Endothelial cell of umbilical vein (primary cell): ENCODE measurements around the gene NENF. TPM values are rescaled to one million over a fixed set of nuclear protein-coding genes. Genes with fewer than 3 reads are reported as not detected.

Experiments used
- BruUV-seq: library from RNA; stranded (reverse); fragments of 400-500 nt; replicated peaks from 2 replicates; lab custom pipeline; 2021; lab: Mats Ljungman, UMichigan
- CTCF ChIA-PET: fragments of 300-600, 350-600 bp; sonication (Branson Sonifier 250); formaldehyde crosslinking; loops from one replicate; lab custom pipeline; 2021; ENCODE audit warnings: antibody characterized with exemption, inconsistent platforms; lab: Charles Lee
- POLR2A ChIA-PET: fragments of 300-600, 350-600 bp; sonication (Branson Sonifier 250); formaldehyde crosslinking; loops from one replicate; lab custom pipeline; 2021; ENCODE audit warnings: antibody characterized with exemption, inconsistent platforms; lab: Charles Lee
- DNase-seq: peaks from one replicate; pipeline ENCODE4 v3.0.0-alpha.2; 2011; ENCODE audit warnings: low read depth, low spot score
- FAIRE-seq: peaks from 2 replicates; lab custom pipeline; 2011; peaks lifted over from hg19 to GRCh38; lab: Jason Lieb, UNC
- H2AFZ ChIP-seq: 2 replicates; pipeline ENCODE4 v1.6.0; 2012; ENCODE audit warnings: low read depth, low read length, control low read depth, inconsistent platforms
- H3K27ac ChIP-seq: 2 replicates; pipeline ENCODE4 v1.5.1; 2011; ENCODE audit warnings: low read depth, mild to moderate bottlenecking, control low read depth, low read length, moderate library complexity; ENCODE audit not compliant: insufficient read depth
- H3K27me3 ChIP-seq, 2 experiments: 2 replicates each; pipeline versions ENCODE4 v1.6.0 to v1.6.1; 2011; ENCODE audit warnings: low read length in 2 of 2, mixed read lengths in 1 of 2; ENCODE audit not compliant: control insufficient read depth in 2 of 2, insufficient read depth in 2 of 2
- H3K36me3 ChIP-seq, 2 experiments: 2 replicates in 1 of 2; 3 replicates in 1 of 2; pipeline ENCODE4 v1.5.1; 2011; ENCODE audit warnings: low read length in 2 of 2, mild to moderate bottlenecking in 1 of 2, moderate library complexity in 1 of 2; ENCODE audit not compliant: control insufficient read depth in 2 of 2, insufficient read depth in 2 of 2; ENCODE audit errors: extremely low read depth in 1 of 2
- H3K4me1 ChIP-seq: 3 replicates; pipeline ENCODE4 v1.5.1; 2011; ENCODE audit warnings: mild to moderate bottlenecking, low read length; ENCODE audit not compliant: control insufficient read depth, insufficient read depth; ENCODE audit errors: extremely low read depth
- H3K4me2 ChIP-seq: 2 replicates; pipeline ENCODE4 v1.6.1; 2011; ENCODE audit warnings: low read length, control low read depth, mixed read lengths; ENCODE audit not compliant: insufficient read depth
- H3K4me3 ChIP-seq, 3 experiments: fragments of 200-600 bp in 1 of 3; sonication (generic), shearing (Covaris generic) in 1 of 3; replicated peaks in 1 of 3; 2 replicates each; pipeline ENCODE4 v1.5.1; 2011 to 2016; ENCODE audit warnings: control low read depth in 3 of 3, low read length in 3 of 3, mild to moderate bottlenecking in 2 of 3, inconsistent platforms in 1 of 3, low read depth in 1 of 3, moderate library complexity in 1 of 3; ENCODE audit not compliant: insufficient read depth in 1 of 3
- H3K79me2 ChIP-seq: 2 replicates; pipeline ENCODE4 v1.6.0; 2012; ENCODE audit warnings: low read length, inconsistent platforms; ENCODE audit not compliant: control insufficient read depth, insufficient read depth
- H3K9ac ChIP-seq: replicated peaks from 2 replicates; pipeline ENCODE3; 2011; ENCODE audit warnings: low read length, control low read depth; ENCODE audit not compliant: insufficient read depth; ENCODE audit errors: extremely low read depth
- H3K9me1 ChIP-seq: replicated peaks from 3 replicates; pipeline ENCODE4 v1.6.0; 2011; ENCODE audit warnings: mild to moderate bottlenecking, low read length; ENCODE audit not compliant: control insufficient read depth, insufficient read depth; ENCODE audit errors: extremely low read depth
- H3K9me3 ChIP-seq: replicated peaks from 2 replicates; pipeline ENCODE4 v1.5.1; 2012; ENCODE audit warnings: low read length, inconsistent platforms; ENCODE audit not compliant: control insufficient read depth, insufficient read depth
- H4K20me1 ChIP-seq: replicated peaks from 2 replicates; pipeline ENCODE3; 2011; ENCODE audit warnings: mild to moderate bottlenecking, low read length; ENCODE audit not compliant: control insufficient read depth, insufficient read depth; ENCODE audit errors: extremely low read depth
- EZH2 ChIP-seq: IDR thresholded peaks from 2 replicates; pipeline ENCODE4 v1.6.1; 2012; ENCODE audit warnings: borderline replicate concordance, low read depth, mild to moderate bottlenecking, moderate library complexity, low read length, inconsistent platforms; ENCODE audit not compliant: severe bottlenecking
- FOS ChIP-seq: IDR thresholded peaks from 2 replicates; pipeline ENCODE4 v1.6.1; 2011; ENCODE audit warnings: mild to moderate bottlenecking, low read length, moderate library complexity, borderline replicate concordance; ENCODE audit not compliant: insufficient read depth
- GATA2 ChIP-seq: IDR thresholded peaks from 2 replicates; pipeline ENCODE4 v1.7.0; 2011; ENCODE audit warnings: low read depth, mild to moderate bottlenecking, moderate library complexity, mixed read lengths, low read length; ENCODE audit not compliant: insufficient read length, insufficient read depth
- JUN ChIP-seq: IDR thresholded peaks from 2 replicates; pipeline ENCODE4 v1.6.1; 2011; ENCODE audit warnings: borderline replicate concordance, low read depth; ENCODE audit not compliant: insufficient read length, insufficient read depth
- MYC ChIP-seq: IDR thresholded peaks from one replicate; pipeline ENCODE4 v1.6.1; 2011; ENCODE audit warnings: mild to moderate bottlenecking, low read depth, low read length
- POLR2A ChIP-seq: IDR thresholded peaks from 2 replicates; pipeline ENCODE4 v1.6.1; 2012; ENCODE audit warnings: low read depth, mild to moderate bottlenecking, control low read depth, low read length
- POLR2AphosphoS5 ChIP-seq: IDR thresholded peaks from 2 replicates; pipeline ENCODE4 v1.6.1; 2012; ENCODE audit warnings: low read depth, mild to moderate bottlenecking, control low read depth, low read length, moderate library complexity; ENCODE audit not compliant: insufficient read depth
- dilution Hi-C: fragments of 300-500 bp; cut with MboI; formaldehyde crosslinking; loops from one replicate; pipeline ENCODE4 v1.15.0; 2019; ENCODE audit warnings: low sequenced_read_pairs; ENCODE audit not compliant: extremely low pct_ligation_motif_present
- intact Hi-C: fragments of 100-400 bp; cut with micrococcal nuclease; formaldehyde crosslinking; loops from one replicate; pipeline ENCODE4 v1.10.0; 2022
- polyA plus RNA-seq, 4 experiments: library from polyadenylated mRNA; depleted of rRNA in 3 of 4; stranded (reverse) in 3 of 4; unstranded in 1 of 4; fragments of >200 nt; gene quantifications; 2 replicates each; pipeline versions ENCODE4 v1.2.1 to v1.2.3, GENCODE V29; 2011 to 2012; ENCODE audit warnings: missing spikeins in 1 of 4
- total RNA-seq: library from RNA; stranded (reverse); gene quantifications from 2 replicates; pipeline ENCODE4 v1.2.3, GENCODE V29; 2021
- TF ChIP-seq, protein P1 (sequence below), 2 donors: IDR thresholded peaks; 1 replicate in 1 of 2; 2 replicates in 1 of 2; pipeline ENCODE4 v1.5.1; 2011; ENCODE audit warnings: low read length in 2 of 2, mild to moderate bottlenecking in 2 of 2, moderate library complexity in 2 of 2, control low read depth in 1 of 2, inconsistent platforms in 1 of 2, low read depth in 1 of 2; ENCODE audit not compliant: insufficient read depth in 1 of 2; ENCODE audit errors: extremely low read depth in 1 of 2

NENF gene
- total and polyA plus RNA-seq, 2 donors (not counting 3 experiments of a cell fraction or from before 2014, with no cell fraction given) = 19.8 to 23.0 TPM

DNA sequence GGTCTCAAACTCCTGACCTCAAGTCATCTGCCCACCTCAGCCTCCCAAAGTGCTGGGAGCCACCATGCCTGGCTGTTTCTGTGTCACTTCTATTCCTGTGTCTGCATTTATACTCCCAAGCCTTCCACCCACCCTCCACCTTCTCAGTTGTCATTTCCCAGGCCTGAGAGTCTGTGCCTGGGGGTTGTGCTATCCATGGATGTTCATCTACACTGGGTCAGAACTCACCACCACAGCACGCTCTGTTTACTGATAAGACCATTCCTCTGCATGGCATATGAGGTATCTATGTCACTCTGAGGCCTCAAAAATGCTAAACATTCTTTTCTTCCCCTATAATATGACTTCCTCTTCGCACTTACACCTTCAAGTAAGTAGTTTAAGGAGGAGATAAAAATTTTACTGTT, 6.1 kb downstream of the NENF start:
- H3K4me3 ChIP-seq = no peak overlapping the region
- FAIRE-seq (no peak), DNase-seq (no peak)
- no peak overlapping the region for H3K27ac ChIP-seq
- TF ChIP-seq POLR2A (no peak), JUN (no peak), EZH2 (no peak), FOS (no peak), GATA2 (no peak), POLR2AphosphoS5 (no peak), MYC (no peak)
- TF ChIP-seq, protein P1, sequence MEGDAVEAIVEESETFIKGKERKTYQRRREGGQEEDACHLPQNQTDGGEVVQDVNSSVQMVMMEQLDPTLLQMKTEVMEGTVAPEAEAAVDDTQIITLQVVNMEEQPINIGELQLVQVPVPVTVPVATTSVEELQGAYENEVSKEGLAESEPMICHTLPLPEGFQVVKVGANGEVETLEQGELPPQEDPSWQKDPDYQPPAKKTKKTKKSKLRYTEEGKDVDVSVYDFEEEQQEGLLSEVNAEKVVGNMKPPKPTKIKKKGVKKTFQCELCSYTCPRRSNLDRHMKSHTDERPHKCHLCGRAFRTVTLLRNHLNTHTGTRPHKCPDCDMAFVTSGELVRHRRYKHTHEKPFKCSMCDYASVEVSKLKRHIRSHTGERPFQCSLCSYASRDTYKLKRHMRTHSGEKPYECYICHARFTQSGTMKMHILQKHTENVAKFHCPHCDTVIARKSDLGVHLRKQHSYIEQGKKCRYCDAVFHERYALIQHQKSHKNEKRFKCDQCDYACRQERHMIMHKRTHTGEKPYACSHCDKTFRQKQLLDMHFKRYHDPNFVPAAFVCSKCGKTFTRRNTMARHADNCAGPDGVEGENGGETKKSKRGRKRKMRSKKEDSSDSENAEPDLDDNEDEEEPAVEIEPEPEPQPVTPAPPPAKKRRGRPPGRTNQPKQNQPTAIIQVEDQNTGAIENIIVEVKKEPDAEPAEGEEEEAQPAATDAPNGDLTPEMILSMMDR (IDR thresholded peaks at IDR 0.05; ENCODE audit: extremely low read depth in 1 of 2, insufficient read depth in 1 of 2, low read depth in 1 of 2, low read length in 2 of 2) = no peak
- H3K36me3 ChIP-seq = no peaks in the 10 kb centered on the region
- no peaks in the 10 kb centered on the region for H4K20me1 ChIP-seq
- no peak overlapping the region for H3K9ac ChIP-seq
- dilution Hi-C loops (no loop called here), intact Hi-C loops (no loop called here)
- no TSS peak for BruUV-seq
- no peaks in the 10 kb centered on the region for H3K9me3 ChIP-seq
- H3K79me2 ChIP-seq = no peaks in the 10 kb centered on the region
- ChIA-PET POLR2A (no interaction called here), CTCF (no interaction called here)
- H3K4me1 ChIP-seq = no peaks in the 10 kb centered on the region
- no peaks in the 10 kb centered on the region for H3K9me1 ChIP-seq
- no peaks in the 10 kb centered on the region for H3K27me3 ChIP-seq
- H2AFZ ChIP-seq = no peak overlapping the region
- H3K4me2 ChIP-seq = no peak overlapping the region
